K562 (cell line): Measurements from ENCODE around the gene FOXO3.

Experiments
- CTCF ChIP-seq, 3 experiments: IDR thresholded peaks in 2 of 3; conservative IDR thresholded peaks in 1 of 3; 2 replicates each; pipeline ENCODE4 v1.5.1; 2011 to 2012; ENCODE audit warnings: low read length in 3 of 3, mild to moderate bottlenecking in 3 of 3, control low read depth in 2 of 3, improper control_type of control experiment in 1 of 3, inconsistent platforms in 1 of 3, low read depth in 1 of 3, mixed read lengths in 1 of 3, moderate library complexity in 1 of 3; ENCODE audit not compliant: insufficient read depth in 2 of 3
- ETS1 ChIP-seq: conservative IDR thresholded peaks from 2 replicates; pipeline ENCODE4 v1.6.1; 2011; ENCODE audit warnings: low read depth, mild to moderate bottlenecking, low read length; ENCODE audit not compliant: control insufficient read depth
- GATA2 ChIP-seq: sonication (generic); formaldehyde crosslinking; IDR thresholded peaks from 2 replicates; pipeline ENCODE4 v1.4.0; 2020; ENCODE audit warnings: mild to moderate bottlenecking, missing genetic modification reagents
- LCOR ChIP-seq: sonication (generic); formaldehyde crosslinking; IDR thresholded peaks from 2 replicates; pipeline ENCODE4 v1.8.0; 2022; ENCODE audit warnings: mild to moderate bottlenecking, missing genetic modification reagents
- ZNF124 ChIP-seq: sonication (generic); formaldehyde crosslinking; IDR thresholded peaks from 2 replicates; pipeline ENCODE4 v1.8.1; 2022; ENCODE audit warnings: missing genetic modification reagents

GRCh38 chr6:108618623-108619152 is 58.0 kb downstream of the FOXO3 start:
- TF ChIP-seq ZNF124 (no peak), LCOR (CRISPR knock-in tag) (no peak), GATA2 (CRISPR knock-in tag) (no peak), CTCF (IDR thresholded peaks at IDR 0.05 in 2 of 3, conservative IDR thresholded peaks at IDR 0.05 in 1 of 3; ENCODE audit: insufficient read depth in 2 of 3, low read depth in 1 of 3, low read length in 3 of 3) (no peak), ETS1 (no peak)
